WTC11 (cell line): ENCODE measurements around the gene SYDE2. TPM values are rescaled to one million over a fixed set of nuclear protein-coding genes. Genes with fewer than 3 reads are reported as not detected.
"Not testable (repeated sequence)": the region's sequence is repeated elsewhere in the genome, so short reads cannot be mapped to it uniquely, and the experiment has no call there.

Experiments
- ATAC-seq: fragments of 200-7000 bp; cut with Tn5 transposase; 2 replicates; pipeline ENCODE4 v1.10.0; 2021; ENCODE audit warnings: mild to moderate bottlenecking, moderate library complexity
- CTCF ChIA-PET: fragments of 300-600 bp; sonication (Branson Sonifier 250); formaldehyde crosslinking; loops from one replicate; lab custom pipeline; 2021; ENCODE audit warnings: antibody characterized with exemption; lab: Charles Lee
- POLR2A ChIA-PET: fragments of 350-600 bp; sonication (Branson Sonifier 250); formaldehyde crosslinking; loops from one replicate; lab custom pipeline; 2021; ENCODE audit warnings: antibody characterized with exemption; lab: Charles Lee
- DNase-seq: peaks from one replicate; pipeline ENCODE4 v3.0.0; 2021; ENCODE audit warnings: low spot score
- H3K27ac Mint-ChIP-seq: 2 replicates; pipeline ENCODE4 v1.8.0; 2021; ENCODE audit warnings: mixed read lengths
- H3K27me3 Mint-ChIP-seq: 2 replicates; pipeline ENCODE4 v1.8.0; 2021; ENCODE audit warnings: low read depth, mild to moderate bottlenecking, moderate library complexity, mixed read lengths
- H3K36me3 Mint-ChIP-seq: 2 replicates; pipeline ENCODE4 v1.8.0; 2021; ENCODE audit warnings: mixed read lengths
- H3K4me1 Mint-ChIP-seq: 2 replicates; pipeline ENCODE4 v1.8.0; 2022; ENCODE audit warnings: mixed read lengths
- H3K4me3 Mint-ChIP-seq: 2 replicates; pipeline ENCODE4 v1.8.0; 2021; ENCODE audit warnings: mild to moderate bottlenecking, moderate library complexity, mixed read lengths
- H3K9me3 Mint-ChIP-seq: 2 replicates; pipeline ENCODE4 v1.8.0; 2021; ENCODE audit warnings: mixed read lengths
- FOXK1 ChIP-seq: sonication (generic); formaldehyde crosslinking; IDR thresholded peaks from 2 replicates; pipeline ENCODE4 v1.8.0; 2022; ENCODE audit warnings: mild to moderate bottlenecking, moderate library complexity, missing genetic modification reagents
- GABPB1 ChIP-seq: sonication (generic); formaldehyde crosslinking; IDR thresholded peaks from 2 replicates; pipeline ENCODE4 v1.8.1; 2023; ENCODE audit warnings: mild to moderate bottlenecking, missing genetic modification reagents
- GRHL2 ChIP-seq: fragments of 250-450 bp; sonication (Bioruptor Pico); IDR thresholded peaks from 2 replicates; pipeline ENCODE4 v1.8.0; 2022; ENCODE audit warnings: mild to moderate bottlenecking, moderate library complexity; ENCODE audit not compliant: insufficient replicate concordance, severe bottlenecking
- GTF2I ChIP-seq: fragments of 250-450 bp; sonication (Bioruptor Pico); conservative IDR thresholded peaks from 2 replicates; pipeline ENCODE4 v1.4.0; 2021; ENCODE audit warnings: mild to moderate bottlenecking
- KAT7 ChIP-seq: sonication (generic); formaldehyde crosslinking; IDR thresholded peaks from 2 replicates; pipeline ENCODE4 v1.8.1; 2023; ENCODE audit warnings: missing genetic modification reagents, mild to moderate bottlenecking, borderline replicate concordance
- MXD4 ChIP-seq: fragments of 250-450 bp; sonication (Bioruptor Pico); IDR thresholded peaks from 2 replicates; pipeline ENCODE4 v1.8.0; 2021; ENCODE audit warnings: mild to moderate bottlenecking, moderate library complexity, borderline replicate concordance
- RORB ChIP-seq: fragments of 250-450 bp; sonication (Bioruptor Pico); IDR thresholded peaks from 2 replicates; pipeline ENCODE4 v1.9.0; 2021; ENCODE audit warnings: mild to moderate bottlenecking
- SOX15 ChIP-seq: fragments of 250-450 bp; sonication (Bioruptor Pico); IDR thresholded peaks from 2 replicates; pipeline ENCODE4 v1.9.0; 2021; ENCODE audit warnings: mild to moderate bottlenecking
- TEAD1 ChIP-seq: sonication (generic); formaldehyde crosslinking; IDR thresholded peaks from 2 replicates; pipeline ENCODE4 v1.8.0; 2022; ENCODE audit warnings: mild to moderate bottlenecking, missing genetic modification reagents
- ZBTB21 ChIP-seq: sonication (generic); formaldehyde crosslinking; IDR thresholded peaks from 2 replicates; pipeline ENCODE4 v1.8.1; 2023; ENCODE audit warnings: mild to moderate bottlenecking, missing genetic modification reagents, borderline replicate concordance
- ZNF263 ChIP-seq: sonication (generic); formaldehyde crosslinking; IDR thresholded peaks from 2 replicates; pipeline ENCODE4 v1.8.1; 2022; ENCODE audit warnings: low read depth, mild to moderate bottlenecking, moderate library complexity, missing genetic modification reagents
- ZNF396 ChIP-seq: fragments of 250-450 bp; sonication (Bioruptor Pico); IDR thresholded peaks from 2 replicates; pipeline ENCODE4 v1.8.0; 2021; ENCODE audit warnings: mild to moderate bottlenecking, moderate library complexity, borderline replicate concordance
- ZNF423 ChIP-seq: fragments of 250-450 bp; sonication (Bioruptor Pico); IDR thresholded peaks from 2 replicates; pipeline ENCODE4 v2.1.2; 2022; ENCODE audit warnings: mild to moderate bottlenecking, moderate library complexity
- ZNF425 ChIP-seq: fragments of 250-450 bp; sonication (Bioruptor Pico); conservative IDR thresholded peaks from 2 replicates; pipeline ENCODE4 v1.9.0; 2021; ENCODE audit warnings: mild to moderate bottlenecking
- total RNA-seq: library from RNA; stranded (reverse); gene quantifications from 3 replicates; pipeline ENCODE4 v1.2.3, GENCODE V29; 2021
- TF ChIP-seq, protein P1 (sequence below): sonication (generic); formaldehyde crosslinking; IDR thresholded peaks from 2 replicates; pipeline ENCODE4 v1.8.1; 2023; ENCODE audit warnings: mild to moderate bottlenecking, missing genetic modification reagents, moderate library complexity
- TF ChIP-seq, protein P2 (sequence below): sonication (generic); formaldehyde crosslinking; IDR thresholded peaks from 2 replicates; pipeline ENCODE4 v1.8.1; 2023; ENCODE audit warnings: mild to moderate bottlenecking, moderate library complexity, missing genetic modification reagents
- TF ChIP-seq, protein P3 (sequence below): sonication (generic); formaldehyde crosslinking; IDR thresholded peaks from 2 replicates; pipeline ENCODE4 v1.8.1; 2023; ENCODE audit warnings: mild to moderate bottlenecking, missing genetic modification reagents, borderline replicate concordance
- TF ChIP-seq, protein P4 (sequence below): sonication (generic); formaldehyde crosslinking; IDR thresholded peaks from 2 replicates; pipeline ENCODE4 v1.8.0; 2023; ENCODE audit warnings: missing genetic modification reagents

SYDE2 gene
- total RNA-seq, 1 experiment from 2014 or later = 13.8 TPM

DNA sequence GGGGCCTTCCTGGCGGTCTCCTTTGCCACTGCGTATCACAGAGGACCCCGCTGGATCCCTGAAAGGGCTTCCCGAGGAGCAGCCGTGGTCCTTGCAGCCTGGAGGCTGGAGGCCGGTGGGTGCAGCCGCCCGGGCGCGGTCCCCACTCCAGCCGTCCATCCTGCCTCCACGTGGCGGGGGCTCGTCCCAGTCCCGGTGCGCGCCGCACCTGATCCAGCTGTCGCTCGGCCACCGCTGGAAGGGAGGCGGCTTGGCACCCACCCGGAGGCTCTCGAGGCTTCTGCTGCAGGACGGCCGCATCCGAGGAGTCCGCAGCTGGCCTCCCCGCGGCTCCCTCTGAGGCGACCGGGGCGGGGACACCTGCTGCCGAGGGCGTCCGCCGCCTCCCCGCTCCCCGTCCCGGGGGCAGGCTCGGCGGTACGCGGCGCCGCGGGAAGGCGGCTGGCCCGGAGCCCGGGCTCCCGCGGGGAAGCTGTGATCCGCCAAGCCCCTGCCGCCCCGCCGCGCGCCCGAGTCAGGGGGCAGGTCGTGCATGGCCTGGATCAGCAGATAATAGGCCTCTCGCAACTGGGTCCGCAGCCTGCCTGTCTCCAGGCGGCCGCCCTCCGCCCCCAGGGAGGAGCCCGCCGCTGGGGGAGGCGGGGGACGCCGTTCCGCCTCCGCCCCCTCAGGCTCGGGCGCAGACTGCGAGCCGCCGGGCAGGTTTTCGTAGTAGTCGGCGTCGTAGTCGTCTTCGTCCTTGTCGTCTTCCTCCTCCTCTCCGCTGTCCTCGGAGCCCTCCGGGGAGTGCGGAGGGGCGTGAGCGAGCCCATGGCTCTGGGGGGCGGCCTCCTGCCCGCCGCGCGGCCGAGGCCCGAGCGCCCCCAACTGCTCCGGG lies at the start of gene SYDE2 (continued):
- TF ChIP-seq ZNF396 (no peak), GRHL2 (CRISPR knock-in tag) (no peak)

DNA sequence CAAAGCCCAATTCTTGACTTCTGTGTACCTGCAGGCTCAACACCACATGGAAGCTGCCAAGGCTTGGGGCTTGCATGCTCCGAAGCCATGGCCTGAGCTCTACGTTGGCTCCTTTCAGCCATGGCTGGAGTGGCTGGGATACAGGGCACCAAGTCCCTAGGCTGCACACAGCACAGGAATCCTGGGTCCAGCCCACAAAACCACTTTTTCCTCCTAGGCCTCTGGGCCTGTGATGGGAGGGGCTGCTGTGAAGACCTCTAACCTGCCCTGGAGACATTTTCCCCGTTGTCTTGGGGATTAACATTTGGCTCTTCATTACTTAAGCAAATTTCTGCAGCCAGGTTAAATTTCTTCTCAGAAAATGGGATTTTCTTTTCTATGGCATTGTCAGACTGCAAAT lies 48.2 kb upstream of the SYDE2 start:
- H3K4me3 Mint-ChIP-seq, H3K27ac Mint-ChIP-seq, ATAC-seq, POLR2A ChIA-PET, DNase-seq, H3K4me1 Mint-ChIP-seq, H3K27me3 Mint-ChIP-seq: not testable (repeated sequence)
- peaks cover 48% of the 10 kb centered on the region for H3K36me3 Mint-ChIP-seq
- CTCF ChIA-PET = interaction anchor here (1.2 to 3.3 kb wide), 2 partner anchors 9 to 10 kb away, joined by 3 to 17 read pairs; partner anchors contain the start of gene C1orf52
- H3K9me3 Mint-ChIP-seq = peaks cover 36% of the 10 kb centered on the region

GRCh38 chr1:85245891-85246290 lies 45.1 kb upstream of the SYDE2 start:
- CTCF ChIA-PET = no interaction called here
- Mint-ChIP-seq H3K9me3 (peaks cover 31% of the 10 kb centered on the region), H3K4me3 (no peak overlapping the region), H3K36me3 (peaks cover 26% of the 10 kb centered on the region), H3K4me1 (peaks cover 14% of the 10 kb centered on the region)
- TF ChIP-seq KAT7 (CRISPR knock-in tag) (no peak), MXD4 (CRISPR knock-in tag) (no peak), GTF2I (CRISPR knock-in tag) (no peak), FOXK1 (CRISPR knock-in tag) (no peak)
- TF ChIP-seq, protein P1, sequence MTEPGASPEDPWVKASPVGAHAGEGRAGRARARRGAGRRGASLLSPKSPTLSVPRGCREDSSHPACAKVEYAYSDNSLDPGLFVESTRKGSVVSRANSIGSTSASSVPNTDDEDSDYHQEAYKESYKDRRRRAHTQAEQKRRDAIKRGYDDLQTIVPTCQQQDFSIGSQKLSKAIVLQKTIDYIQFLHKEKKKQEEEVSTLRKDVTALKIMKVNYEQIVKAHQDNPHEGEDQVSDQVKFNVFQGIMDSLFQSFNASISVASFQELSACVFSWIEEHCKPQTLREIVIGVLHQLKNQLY (CRISPR knock-in tag) = no peak
- TF ChIP-seq, all 79 proteins: peak for 0
- POLR2A ChIA-PET = no interaction called here
- Mint-ChIP-seq H3K27me3 (no peaks in the 10 kb centered on the region), H3K27ac (no peak overlapping the region)
- ATAC-seq (no peak), DNase-seq (no peak)

DNA sequence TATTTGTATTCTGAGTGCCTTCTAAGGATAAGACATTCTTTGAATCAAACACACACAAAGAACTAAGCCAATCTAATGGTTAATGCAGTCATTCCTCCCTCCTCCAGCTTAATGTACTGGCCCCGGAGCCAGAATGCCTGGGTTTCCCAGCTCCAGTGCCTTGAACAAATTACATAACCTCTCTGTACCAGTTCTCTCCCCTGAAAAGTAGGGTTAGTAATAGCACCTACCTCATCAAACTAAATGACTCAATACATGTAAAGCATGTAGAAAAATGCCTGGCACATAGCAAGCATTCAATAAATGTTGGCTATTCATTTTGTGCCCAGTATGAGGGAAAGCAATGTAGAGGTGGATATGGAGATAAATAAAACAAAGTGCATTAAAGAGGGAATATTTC lies 44.6 kb upstream of the SYDE2 start:
- TF ChIP-seq RORB (CRISPR knock-in tag) (no peak), ZBTB21 (no peak), ZNF423 (no peak), KAT7 (CRISPR knock-in tag) (no peak), TEAD1 (CRISPR knock-in tag) (no peak), ZNF263 (CRISPR knock-in tag) (no peak), ZNF425 (CRISPR knock-in tag) (no peak), GABPB1 (no peak), SOX15 (no peak)
- TF ChIP-seq, protein P2, sequence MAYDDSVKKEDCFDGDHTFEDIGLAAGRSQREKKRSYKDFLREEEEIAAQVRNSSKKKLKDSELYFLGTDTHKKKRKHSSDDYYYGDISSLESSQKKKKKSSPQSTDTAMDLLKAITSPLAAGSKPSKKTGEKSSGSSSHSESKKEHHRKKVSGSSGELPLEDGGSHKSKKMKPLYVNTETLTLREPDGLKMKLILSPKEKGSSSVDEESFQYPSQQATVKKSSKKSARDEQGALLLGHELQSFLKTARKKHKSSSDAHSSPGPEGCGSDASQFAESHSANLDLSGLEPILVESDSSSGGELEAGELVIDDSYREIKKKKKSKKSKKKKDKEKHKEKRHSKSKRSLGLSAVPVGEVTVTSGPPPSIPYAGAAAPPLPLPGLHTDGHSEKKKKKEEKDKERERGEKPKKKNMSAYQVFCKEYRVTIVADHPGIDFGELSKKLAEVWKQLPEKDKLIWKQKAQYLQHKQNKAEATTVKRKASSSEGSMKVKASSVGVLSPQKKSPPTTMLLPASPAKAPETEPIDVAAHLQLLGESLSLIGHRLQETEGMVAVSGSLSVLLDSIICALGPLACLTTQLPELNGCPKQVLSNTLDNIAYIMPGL (CRISPR knock-in tag) = no peak
- TF ChIP-seq, protein P3, sequence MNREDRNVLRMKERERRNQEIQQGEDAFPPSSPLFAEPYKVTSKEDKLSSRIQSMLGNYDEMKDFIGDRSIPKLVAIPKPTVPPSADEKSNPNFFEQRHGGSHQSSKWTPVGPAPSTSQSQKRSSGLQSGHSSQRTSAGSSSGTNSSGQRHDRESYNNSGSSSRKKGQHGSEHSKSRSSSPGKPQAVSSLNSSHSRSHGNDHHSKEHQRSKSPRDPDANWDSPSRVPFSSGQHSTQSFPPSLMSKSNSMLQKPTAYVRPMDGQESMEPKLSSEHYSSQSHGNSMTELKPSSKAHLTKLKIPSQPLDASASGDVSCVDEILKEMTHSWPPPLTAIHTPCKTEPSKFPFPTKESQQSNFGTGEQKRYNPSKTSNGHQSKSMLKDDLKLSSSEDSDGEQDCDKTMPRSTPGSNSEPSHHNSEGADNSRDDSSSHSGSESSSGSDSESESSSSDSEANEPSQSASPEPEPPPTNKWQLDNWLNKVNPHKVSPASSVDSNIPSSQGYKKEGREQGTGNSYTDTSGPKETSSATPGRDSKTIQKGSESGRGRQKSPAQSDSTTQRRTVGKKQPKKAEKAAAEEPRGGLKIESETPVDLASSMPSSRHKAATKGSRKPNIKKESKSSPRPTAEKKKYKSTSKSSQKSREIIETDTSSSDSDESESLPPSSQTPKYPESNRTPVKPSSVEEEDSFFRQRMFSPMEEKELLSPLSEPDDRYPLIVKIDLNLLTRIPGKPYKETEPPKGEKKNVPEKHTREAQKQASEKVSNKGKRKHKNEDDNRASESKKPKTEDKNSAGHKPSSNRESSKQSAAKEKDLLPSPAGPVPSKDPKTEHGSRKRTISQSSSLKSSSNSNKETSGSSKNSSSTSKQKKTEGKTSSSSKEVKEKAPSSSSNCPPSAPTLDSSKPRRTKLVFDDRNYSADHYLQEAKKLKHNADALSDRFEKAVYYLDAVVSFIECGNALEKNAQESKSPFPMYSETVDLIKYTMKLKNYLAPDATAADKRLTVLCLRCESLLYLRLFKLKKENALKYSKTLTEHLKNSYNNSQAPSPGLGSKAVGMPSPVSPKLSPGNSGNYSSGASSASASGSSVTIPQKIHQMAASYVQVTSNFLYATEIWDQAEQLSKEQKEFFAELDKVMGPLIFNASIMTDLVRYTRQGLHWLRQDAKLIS = no peak
- TF ChIP-seq, protein P4, sequence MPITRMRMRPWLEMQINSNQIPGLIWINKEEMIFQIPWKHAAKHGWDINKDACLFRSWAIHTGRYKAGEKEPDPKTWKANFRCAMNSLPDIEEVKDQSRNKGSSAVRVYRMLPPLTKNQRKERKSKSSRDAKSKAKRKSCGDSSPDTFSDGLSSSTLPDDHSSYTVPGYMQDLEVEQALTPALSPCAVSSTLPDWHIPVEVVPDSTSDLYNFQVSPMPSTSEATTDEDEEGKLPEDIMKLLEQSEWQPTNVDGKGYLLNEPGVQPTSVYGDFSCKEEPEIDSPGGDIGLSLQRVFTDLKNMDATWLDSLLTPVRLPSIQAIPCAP (CRISPR knock-in tag) = no peak
- CTCF ChIA-PET = interaction anchor here (1.9 kb wide), 1 partner anchor 9 kb away, joined by 10 read pairs; no protein-coding TSS in a partner anchor
- Mint-ChIP-seq H3K4me1 (peaks cover 17% of the 10 kb centered on the region), H3K4me3 (no peak overlapping the region), H3K27me3 (no peaks in the 10 kb centered on the region), H3K9me3 (peaks cover 27% of the 10 kb centered on the region), H3K27ac (no peak overlapping the region), H3K36me3 (peaks cover 21% of the 10 kb centered on the region)
- no peak for ATAC-seq
- DNase-seq = no peak
- POLR2A ChIA-PET = no interaction called here
